Measurements from ENCODE around the gene POLN.

DNA sequence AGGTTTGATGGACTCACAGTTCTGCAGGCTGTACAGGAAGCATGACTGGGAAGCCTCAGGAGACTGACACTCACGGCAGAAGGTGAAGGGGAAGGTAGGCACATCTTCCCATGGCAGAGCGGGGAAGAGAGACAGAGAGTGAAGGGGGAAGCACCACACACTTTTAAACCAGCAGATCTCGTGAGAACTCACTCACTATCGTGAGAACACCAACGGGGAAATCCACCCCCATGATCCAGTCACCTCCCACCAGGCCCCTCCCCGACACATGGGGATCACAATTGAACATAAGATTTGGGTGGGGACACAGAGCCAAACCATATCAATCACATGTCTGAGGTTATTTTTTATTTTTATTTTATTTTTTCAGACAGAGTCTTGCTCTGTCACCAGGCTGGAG, 187.7 kb downstream of the POLN start:
- TF ChIP-seq, protein P1, sequence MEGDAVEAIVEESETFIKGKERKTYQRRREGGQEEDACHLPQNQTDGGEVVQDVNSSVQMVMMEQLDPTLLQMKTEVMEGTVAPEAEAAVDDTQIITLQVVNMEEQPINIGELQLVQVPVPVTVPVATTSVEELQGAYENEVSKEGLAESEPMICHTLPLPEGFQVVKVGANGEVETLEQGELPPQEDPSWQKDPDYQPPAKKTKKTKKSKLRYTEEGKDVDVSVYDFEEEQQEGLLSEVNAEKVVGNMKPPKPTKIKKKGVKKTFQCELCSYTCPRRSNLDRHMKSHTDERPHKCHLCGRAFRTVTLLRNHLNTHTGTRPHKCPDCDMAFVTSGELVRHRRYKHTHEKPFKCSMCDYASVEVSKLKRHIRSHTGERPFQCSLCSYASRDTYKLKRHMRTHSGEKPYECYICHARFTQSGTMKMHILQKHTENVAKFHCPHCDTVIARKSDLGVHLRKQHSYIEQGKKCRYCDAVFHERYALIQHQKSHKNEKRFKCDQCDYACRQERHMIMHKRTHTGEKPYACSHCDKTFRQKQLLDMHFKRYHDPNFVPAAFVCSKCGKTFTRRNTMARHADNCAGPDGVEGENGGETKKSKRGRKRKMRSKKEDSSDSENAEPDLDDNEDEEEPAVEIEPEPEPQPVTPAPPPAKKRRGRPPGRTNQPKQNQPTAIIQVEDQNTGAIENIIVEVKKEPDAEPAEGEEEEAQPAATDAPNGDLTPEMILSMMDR (optimal IDR thresholded peaks at IDR 0.05 in 1 of 3, IDR thresholded peaks at IDR 0.05 in 1 of 3, conservative IDR thresholded peaks at IDR 0.05 in 1 of 3; ENCODE audit: extremely low read depth in 1 of 3, insufficient read depth in 2 of 3, low read length in 3 of 3), result no peak
- TF ChIP-seq EZH2 (IDR thresholded peaks at IDR 0.05; ENCODE audit: low read length), result no peak

All from keratinocyte (primary cell).